GM19397 (cell line): ENCODE results near the gene LARGE1.

Experiments used
- ATAC-seq: cut with Tn5 transposase; IDR thresholded peaks from one replicate; pipeline ENCODE4 v1.9.1; 2021; ENCODE audit warnings: mild to moderate bottlenecking, moderate library complexity; ENCODE audit not compliant: unreplicated experiment

The LARGE1 gene

GRCh38 chr22:33677536-33677935 lies 242.7 kb downstream of the LARGE1 start:
- no peak for ATAC-seq

GRCh38 chr22:33674357-33674756 lies 245.9 kb downstream of the LARGE1 start:
- ATAC-seq = no peak

- ATAC-seq = no peak
Observed at GRCh38 chr22:33669746-33670145, 250.5 kb downstream of the LARGE1 start.

GRCh38 chr22:33666961-33667619 lies 253.2 kb downstream of the LARGE1 start:
- no peak for ATAC-seq

- ATAC-seq = no peak
Observed at GRCh38 chr22:33666279-33666960, 253.9 kb downstream of the LARGE1 start.

- no peak for ATAC-seq
Observed at GRCh38 chr22:33659448-33659847, 260.8 kb downstream of the LARGE1 start.

- ATAC-seq = no peak
Observed at GRCh38 chr22:33658775-33659174, 261.5 kb downstream of the LARGE1 start.

- no peak for ATAC-seq
Observed at GRCh38 chr22:33657670-33658069, 262.6 kb downstream of the LARGE1 start.

- no peak for ATAC-seq
Observed at GRCh38 chr22:33656808-33657628, 263.3 kb downstream of the LARGE1 start.

- no peak for ATAC-seq
Observed at GRCh38 chr22:33654173-33654895, 265.9 kb downstream of the LARGE1 start.

GRCh38 chr22:33653532-33654063 lies 266.7 kb downstream of the LARGE1 start:
- no peak for ATAC-seq

- ATAC-seq = no peak
Observed at GRCh38 chr22:33652615-33653014, 267.7 kb downstream of the LARGE1 start.

- no peak for ATAC-seq
Observed at GRCh38 chr22:33650244-33650643, 270.0 kb downstream of the LARGE1 start.

- ATAC-seq = no peak
Observed at GRCh38 chr22:33648478-33648877, 271.8 kb downstream of the LARGE1 start.

- ATAC-seq = no peak
Observed at GRCh38 chr22:33640900-33641299, 279.4 kb downstream of the LARGE1 start.

- no peak for ATAC-seq
Observed at GRCh38 chr22:33639588-33640254, 280.6 kb downstream of the LARGE1 start.

GRCh38 chr22:33635766-33636165 lies 284.5 kb downstream of the LARGE1 start:
- no peak for ATAC-seq

GRCh38 chr22:33631777-33632176 lies 288.5 kb downstream of the LARGE1 start:
- no peak for ATAC-seq

- no peak for ATAC-seq
Observed at GRCh38 chr22:33625959-33626358, 294.3 kb downstream of the LARGE1 start.

- ATAC-seq = no peak
Observed at GRCh38 chr22:33620085-33620484, 300.2 kb downstream of the LARGE1 start.
